Right renal pelvis (tissue), 4 donors: Measurements from ENCODE around the gene HDAC9. TPM values are rescaled to one million over a fixed set of nuclear protein-coding genes. Genes with fewer than 3 reads are reported as not detected.

ENCODE experiments used
- DNase-seq, 4 donors: peaks; one replicate each; pipeline ENCODE4 v3.0.0-alpha.2; 2013; ENCODE audit warnings: low read depth in 4 of 4, low spot score in 3 of 4, missing footprints in 1 of 4
- polyA plus RNA-seq, 4 donors: library from polyadenylated mRNA; unstranded; fragments of 120-200 nt; gene quantifications; one replicate each; pipeline ENCODE4 v1.2.1, GENCODE V29; 2013; ENCODE audit not compliant: insufficient read length in 4 of 4

Gene HDAC9
- polyA plus RNA-seq, 4 donors = 8.2 to 13.2 (median 11.7) TPM

DNA sequence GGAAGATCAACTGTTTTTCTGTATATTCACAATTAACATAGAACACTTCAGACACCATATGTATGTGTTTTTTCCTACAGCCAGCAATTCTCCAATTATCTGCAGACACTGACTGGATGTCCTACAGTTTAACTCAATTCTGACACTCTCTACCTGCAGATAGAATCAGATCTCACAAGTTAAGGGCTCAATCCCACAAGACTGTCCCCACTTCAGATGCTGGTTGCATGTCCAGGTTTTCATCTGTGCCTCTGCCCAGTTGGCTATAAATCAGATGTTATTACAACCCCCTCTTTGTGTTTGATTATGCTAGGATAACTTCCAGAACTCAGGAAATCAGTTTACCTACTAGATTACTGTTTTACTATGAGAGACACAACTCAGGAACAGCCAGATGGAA, 326.0 kb downstream of the HDAC9 start:
- DNase-seq = no peak

DNA sequence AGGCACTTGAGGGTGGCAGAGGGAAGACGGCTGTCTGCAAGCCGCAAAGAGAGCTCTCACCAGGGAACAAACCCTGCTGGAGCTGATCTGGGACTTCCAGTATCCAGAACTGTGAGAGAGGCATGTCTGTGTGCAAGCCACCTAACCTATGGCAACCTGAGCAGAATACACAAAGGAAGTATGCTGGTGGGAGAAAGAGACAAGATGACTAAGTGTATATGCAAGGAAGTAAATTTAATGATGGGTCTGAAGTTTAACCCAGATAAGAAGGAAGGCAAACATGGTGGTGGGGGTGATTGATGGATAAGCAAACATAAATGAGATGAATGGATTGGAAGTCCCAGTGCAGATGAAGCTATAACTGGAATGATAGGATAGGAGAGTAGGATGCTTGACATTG, 328.6 kb downstream of the HDAC9 start:
- DNase-seq = no peak

DNA sequence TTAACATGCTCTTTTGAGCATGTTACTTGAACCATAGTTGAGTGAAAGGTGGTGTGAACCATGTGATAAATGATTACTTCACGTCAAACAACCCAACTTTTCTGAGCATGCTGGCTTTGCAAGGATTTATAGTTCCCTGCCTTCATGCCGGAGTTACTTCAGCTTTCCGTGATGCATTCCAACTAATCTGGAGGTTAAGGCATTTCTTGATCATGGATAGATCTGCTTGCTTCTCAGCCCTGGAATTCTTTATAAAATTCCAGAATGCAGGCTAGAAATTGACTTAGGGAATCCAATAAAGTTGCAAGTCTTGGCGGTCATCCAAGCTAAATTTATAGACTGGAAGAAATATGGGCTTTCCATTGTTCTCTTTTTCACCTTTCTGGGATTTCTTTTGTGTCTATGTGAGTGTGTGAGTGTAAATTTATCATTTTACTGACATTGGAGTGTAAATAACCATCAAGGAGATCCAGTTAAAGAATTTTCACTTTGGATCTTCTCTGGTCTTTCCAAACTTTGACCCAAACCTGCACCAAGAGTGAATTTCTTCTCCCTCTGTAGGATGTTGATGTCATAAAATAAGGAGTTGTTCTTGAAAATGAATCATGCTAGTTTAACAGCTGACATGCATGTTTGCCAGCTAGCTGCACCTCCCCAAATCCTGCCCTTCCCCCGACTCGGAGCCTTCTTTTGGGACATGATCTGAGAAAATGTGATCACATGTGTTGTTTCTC, 332.9 kb downstream of the HDAC9 start:
- DNase-seq = no peak

DNA sequence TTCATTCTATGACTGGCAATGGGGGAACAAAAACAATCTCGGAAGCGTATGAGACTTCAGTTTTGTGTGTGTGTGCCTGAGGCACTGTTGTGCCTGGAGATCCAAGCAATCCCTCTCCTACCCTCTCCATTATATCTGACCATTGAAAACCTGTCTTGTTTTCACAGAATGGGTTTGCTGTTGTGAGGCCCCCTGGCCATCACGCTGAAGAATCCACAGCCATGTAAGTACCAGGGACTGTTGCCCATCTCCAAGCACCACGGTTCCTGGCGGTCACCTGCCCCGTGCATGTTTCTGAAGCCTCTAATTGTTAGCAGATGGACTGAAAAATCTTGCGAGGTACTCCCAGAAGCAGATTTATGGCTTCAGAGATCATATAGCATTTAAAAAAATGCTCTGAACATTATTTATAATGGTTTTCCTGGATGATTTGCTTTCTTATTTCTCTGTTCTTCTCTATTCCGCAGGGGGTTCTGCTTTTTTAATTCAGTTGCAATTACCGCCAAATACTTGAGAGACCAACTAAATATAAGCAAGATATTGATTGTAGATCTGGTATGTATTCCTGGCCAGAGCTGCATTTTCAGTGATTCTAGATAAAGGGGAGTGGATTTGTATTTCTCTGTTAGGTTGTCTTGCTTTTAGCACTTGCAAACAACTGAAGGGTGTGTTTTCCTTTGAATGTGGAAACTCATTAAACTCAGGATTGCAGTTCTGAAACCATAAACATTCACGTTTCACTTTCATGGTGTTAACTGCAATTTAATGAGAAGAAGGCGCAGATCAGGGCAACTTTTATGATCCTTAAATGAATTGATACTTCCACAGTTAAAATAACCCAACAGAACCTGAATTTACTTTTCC, 333.7 kb downstream of the HDAC9 start:
- no peak for DNase-seq

DNA sequence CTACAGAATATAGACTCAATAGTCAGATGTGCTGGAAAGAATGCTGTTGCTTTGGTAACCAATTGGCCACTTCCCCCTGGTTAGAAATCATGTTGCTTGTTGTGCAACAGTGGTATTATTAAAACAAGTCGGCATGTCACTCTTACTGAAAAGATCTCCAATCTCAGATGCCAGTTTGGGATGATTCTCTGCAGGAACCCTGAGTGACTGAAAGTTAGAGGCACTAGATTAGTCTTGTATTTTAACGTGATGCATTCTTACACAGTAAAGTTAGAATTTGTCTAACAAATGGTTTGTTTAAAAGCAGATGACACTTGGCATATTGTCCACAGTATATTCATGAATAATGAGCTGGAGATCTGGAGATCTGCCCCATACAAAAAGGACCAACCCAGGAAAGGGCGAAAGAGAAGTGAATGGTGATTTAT, 334.3 kb downstream of the HDAC9 start:
- DNase-seq = peak in 1 of 4 donors; percentile 16

DNA sequence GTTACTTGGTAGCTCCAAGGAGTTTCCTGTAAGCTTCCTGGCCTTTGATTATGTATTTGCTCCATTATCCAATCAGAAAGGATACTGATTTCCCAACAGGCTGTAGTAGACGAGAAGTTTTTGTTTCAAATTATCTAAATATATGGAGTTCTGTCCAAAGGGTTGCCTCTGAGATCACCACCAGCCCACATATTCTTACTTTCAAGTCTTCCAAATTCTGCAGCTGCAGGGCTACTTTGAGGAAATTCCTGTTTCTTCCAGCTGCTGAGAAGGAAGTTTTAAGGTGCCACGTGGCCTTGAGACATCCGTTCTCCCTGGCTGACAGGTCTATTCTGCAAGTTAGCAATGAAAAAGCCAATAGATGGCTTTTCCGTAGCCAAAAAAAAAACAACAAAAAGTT, 335.9 kb downstream of the HDAC9 start:
- no peak for DNase-seq

DNA sequence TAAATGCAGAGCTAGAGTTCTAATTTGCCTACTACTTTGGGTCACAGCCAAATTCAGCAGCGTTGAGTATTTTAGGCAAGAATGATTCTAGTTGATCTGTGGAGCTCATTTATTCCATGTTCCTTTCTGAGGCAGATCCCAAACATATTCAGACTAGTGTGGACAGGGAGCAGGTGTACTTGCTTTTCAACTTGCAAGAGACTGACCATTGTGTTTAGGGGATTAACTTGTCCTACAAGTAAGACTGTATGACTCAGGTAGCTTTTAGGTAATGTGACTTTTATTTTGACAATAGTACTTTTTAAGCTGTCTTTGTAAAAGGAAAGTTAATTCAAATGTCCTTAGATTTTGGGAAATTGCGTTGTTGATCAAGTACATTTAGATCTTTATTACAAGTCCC, 336.4 kb downstream of the HDAC9 start:
- no peak for DNase-seq

DNA sequence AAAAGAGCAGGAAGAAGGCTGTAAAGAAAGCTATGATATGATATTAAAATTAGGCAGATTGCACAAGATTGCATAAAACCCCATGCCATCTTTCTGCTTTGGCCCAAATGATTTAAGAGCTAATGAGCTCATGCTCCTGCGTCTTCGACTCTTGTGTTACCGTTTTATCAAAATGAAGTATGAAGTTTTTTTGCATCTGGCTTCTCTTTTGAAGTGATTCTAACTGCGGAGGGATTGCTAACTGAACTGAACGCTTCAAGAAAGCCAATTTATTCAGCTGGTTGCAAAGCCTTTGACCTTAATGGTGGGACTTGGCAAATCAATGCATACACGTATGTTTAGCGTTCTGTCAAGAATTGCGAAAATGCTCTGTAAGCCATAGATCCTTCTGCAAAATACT, 339.0 kb downstream of the HDAC9 start:
- DNase-seq = no peak

DNA sequence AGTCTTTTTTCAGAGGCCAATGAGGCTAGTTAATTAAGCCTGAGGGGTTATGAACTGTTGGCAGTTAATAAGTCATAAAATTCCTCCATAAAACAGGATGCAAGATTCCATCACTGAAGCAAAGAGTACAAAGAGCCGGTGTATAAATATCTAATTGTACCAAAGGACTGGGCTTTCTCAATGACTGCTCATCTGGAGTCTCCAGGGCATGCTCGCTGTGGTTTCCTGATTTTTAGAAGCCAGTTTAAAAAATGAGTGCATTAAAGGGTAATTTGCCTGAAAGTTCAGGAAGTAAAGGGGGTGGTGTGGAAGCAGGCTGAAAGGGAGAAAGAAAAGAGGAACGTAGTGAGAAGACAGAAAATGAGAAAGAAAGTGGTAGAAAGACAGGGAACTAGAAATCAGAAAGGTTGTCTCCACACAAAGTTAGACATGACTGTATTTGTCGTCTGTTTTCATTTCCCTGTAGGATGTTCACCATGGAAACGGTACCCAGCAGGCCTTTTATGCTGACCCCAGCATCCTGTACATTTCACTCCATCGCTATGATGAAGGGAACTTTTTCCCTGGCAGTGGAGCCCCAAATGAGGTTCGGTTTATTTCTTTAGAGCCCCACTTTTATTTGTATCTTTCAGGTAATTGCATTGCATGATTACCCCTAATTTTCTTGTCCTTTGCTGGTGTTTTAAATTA, 339.6 kb downstream of the HDAC9 start:
- no peak for DNase-seq

DNA sequence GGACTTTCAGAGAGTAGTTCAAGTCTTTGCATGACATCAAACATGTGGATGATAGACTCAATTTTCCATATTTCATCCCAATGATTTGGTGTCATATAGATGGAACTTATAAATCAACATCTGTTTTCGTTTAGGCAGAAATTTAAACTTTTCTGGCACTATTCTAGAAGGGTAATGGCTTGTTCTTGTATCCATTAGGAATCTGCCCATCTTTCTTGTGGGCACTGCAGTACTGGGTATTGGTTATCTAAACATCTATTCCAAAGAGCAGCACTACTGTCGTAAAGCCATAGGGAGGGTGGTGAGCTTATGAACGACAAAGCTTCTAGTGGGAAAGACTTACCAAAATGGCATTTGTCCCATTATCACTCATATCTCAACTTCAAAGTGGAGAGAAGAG, 348.4 kb downstream of the HDAC9 start:
- DNase-seq = no peak

DNA sequence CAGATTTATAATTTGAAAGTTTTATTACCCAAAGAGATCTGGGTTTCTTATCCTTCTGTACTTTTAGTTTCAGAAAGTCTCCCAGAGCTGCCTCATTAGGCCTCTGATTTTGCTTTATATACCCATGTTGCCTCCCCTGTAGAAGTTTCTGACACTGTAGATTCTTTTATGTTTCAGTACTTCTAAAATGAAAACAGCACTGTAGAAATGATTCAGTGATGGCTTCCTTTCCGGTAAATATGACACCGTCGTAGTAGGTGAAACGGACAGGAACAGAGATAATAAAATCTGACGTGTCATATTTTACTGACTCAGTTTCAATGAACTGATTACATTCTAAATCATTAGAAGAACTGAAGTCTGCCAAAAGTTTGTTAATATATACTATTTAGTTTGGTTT, 349.2 kb downstream of the HDAC9 start:
- DNase-seq = no peak

DNA sequence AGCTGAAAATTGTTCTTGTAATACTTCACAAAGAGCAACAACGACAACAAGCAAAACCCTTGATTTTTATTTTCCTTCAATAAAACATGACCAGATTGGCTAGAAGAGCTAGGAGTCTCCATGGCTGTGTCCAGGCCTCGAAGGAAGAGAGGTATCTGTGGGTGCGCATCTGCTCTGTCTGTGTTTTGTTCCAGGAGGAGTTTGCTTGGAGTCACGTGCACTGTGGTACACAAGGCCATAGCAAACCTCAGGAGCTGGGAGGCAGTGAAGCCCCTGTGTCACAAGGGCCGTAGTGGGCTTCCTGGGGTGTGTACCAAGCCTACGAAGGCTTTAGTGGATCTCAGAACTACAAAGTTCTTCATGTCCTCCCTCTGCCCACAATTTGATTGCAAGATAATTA, 350.2 kb downstream of the HDAC9 start:
- no peak for DNase-seq

DNA sequence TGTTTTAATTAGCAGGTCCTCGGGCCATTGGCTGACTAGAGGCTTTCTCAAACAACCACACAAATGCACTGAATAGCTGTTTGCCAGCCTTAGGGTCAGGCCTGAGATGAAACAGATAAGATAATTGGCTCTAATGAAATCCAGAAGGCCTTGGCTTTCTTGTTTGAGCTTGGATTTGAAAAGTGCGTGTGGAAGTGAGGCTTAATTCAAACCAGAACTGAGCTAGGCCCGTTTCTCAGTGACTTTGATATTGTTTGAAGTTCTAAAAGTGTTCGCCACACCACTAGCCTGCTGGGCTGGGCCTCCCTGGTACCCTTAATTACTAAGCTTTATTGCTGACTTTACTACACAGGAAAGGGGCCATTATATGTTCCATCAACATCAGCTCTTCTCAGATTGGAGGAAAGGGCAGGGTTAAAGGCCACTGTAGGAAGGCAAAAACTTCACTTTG, 351.2 kb downstream of the HDAC9 start:
- DNase-seq = no peak

DNA sequence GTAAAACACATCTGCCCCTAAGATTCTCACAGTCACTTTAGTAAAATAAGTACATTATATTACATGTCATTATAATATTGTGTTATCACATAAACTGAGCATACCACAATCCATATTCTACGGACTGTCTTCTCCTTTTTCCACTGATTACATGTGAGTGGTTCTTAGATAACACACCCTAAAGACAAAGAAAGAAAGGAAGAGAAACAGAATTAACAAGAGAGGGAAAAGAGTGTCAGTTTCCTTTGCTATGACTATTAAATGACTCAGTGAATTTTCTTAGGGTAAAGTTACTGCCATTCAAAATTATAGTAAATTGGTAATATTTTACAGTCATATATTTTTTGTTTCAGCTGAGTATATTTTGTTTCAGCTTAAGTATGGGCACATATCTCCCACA, 353.6 kb downstream of the HDAC9 start:
- DNase-seq = no peak

DNA sequence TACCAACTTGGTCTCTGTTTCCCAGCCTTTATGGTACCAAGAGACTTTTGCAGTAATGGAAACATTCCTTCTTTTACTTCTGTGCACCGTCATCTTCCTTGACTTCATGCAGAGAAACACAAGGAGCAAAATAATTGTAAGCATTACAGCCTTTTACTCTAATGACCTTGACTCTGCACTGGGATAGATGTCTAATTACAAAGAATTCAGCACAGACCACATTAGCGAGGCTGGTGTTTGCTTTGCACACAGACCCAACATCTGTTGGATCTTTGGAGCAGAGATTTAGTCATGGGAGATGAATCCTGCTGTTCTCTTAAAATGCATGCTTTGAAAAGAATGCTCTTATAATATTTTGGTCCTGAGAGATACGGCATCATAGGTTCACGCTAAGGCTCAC, 360.2 kb downstream of the HDAC9 start:
- no peak for DNase-seq

DNA sequence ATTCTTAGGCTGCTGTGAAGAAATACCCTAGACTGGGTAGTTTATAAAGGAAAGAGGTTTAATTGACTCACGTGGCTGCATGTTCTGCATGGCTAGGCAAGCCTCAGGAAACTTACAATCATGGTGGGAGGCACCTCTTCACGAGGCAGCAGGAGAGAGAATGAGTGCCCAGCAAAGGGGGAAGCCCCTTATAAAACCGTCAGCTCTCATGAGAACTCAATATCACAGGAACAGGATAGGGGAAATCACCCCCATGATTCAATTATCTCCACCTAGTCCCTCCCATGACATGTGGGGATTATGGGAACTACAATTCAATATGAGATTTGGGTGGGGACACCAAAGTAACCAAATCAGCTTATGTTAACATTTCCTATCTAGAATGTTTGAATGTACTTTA, 362.7 kb downstream of the HDAC9 start:
- DNase-seq = no peak

DNA sequence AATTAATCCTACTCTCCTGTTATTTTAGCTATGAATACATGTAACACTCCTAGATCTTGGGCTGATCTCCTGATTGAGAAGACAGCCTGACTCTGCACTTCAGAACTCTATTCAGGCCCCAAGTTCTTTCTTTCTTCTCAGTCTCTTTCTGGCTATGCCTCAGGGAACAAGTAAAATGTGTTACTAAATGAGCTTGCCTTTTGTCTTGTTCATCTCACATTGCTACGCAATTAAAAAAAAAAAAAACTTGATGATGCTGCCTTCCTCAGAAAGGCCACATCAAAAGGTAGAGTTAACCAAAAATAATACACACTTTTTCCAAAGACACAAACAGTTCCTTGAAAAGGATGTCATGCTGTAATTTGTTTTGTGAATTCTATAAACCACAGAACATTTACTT, 363.8 kb downstream of the HDAC9 start:
- no peak for DNase-seq

DNA sequence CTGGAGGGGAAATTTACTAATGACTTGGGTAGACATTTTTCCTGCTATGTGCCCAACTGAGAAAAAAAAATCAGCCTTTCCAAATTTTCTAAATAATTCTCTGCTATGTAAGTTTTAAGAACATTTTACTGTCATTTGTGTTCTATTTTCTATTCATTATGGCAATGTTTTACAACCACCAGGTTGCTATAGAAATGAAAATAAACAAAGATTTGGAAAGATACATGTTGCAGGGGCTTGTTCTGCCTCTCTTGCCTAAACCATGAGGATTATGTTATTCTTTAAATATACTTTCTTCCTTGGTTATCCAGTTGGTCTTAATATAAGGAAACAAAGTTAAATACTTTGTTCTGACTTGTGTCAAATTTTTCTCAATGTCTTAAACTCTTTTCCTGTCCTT, 364.7 kb downstream of the HDAC9 start:
- DNase-seq = no peak

DNA sequence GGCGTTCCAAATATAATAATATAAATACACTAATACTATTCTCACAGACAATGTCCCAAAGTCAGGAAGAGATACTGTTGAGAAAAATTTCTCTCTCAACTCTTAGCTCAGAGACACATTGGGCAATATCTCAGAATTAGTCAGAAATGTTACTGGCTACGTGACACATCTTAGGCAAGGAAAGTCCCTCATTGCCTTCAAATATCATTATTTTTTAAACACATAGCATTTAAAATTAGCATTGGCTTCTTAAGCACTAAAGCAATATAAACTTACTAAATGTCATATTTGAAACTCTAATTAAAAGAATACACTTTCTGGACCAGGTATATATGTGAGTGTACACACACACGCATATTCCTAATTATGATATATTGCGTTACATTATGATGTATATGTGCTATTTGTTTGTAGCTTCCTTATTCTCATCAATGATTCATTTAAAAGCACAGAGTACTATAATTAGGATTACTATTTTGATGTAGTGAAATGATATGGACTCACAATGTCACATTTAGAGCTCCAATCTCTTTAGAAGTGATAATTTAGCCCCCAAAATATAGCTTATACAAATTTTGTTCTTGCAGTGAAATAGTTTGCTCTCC, 366.1 kb downstream of the HDAC9 start:
- DNase-seq = no peak

DNA sequence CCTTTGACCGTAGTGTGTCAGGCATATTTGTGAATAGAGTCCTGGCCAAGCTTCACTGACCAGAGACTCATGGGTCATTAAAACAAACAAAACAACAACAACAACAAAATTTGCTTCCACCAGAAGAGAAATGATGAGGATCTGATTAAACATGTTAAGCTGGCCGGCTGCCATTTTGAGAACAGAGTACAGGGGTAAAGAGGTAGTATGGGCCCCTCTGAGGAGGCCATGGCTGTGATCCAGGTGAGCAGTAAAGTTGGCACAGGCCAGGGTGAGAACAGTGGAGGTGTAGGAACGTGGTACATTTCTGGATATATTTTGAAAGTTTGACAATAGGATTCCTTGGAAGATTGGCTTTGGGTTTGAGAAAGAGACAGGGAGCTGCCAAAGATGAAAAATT, 369.4 kb downstream of the HDAC9 start:
- no peak for DNase-seq
